GOT3 (cell line): ENCODE measurements around the gene TBC1D22A.
"Not testable (repeated sequence)": the region's sequence is repeated elsewhere in the genome, so short reads cannot be mapped to it uniquely, and the experiment has no call there.

Source experiments
- DNase-seq: peaks from one replicate; lab custom pipeline; 2025; ENCODE audit warnings: mixed read lengths; lab: John Stamatoyannopoulos, UW

Gene TBC1D22A

DNA sequence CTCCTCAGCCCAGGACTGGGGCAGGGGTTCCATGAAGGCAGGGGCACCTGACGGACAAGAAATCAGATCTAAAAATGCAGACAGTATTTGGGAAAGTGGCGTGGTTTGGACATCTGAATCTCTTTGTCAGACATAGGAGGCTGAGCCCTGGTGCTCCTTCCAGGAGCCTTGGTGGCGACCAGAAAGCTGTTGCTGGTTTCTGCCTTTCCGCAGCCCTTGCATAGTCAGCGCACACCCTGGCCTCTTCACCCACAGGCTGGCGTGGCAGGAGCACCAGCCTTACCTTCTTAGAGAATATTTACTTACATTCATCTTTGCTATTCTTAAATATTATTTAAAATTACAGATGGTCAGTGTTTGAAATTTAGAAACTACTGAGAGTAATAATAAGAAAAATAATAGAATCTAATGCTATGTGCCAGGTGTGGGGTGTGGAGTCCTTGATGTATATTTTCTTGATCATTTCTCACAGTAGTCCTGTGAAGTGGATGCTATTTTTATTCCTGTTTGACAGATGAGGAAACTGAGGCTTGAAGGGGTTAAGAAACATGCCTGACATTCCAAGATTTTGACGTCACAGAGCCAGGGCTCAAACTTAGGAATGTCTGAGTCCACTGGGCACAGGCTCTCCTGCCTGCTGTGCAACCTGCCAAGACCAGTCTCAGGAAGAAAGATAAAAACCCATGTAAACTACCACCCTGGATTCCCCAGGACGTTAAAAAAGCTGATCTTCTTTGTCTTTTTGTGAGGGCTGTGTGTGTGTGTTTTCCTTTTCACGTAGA lies 51.6 kb downstream of the TBC1D22A start:
- no peak for DNase-seq

DNA sequence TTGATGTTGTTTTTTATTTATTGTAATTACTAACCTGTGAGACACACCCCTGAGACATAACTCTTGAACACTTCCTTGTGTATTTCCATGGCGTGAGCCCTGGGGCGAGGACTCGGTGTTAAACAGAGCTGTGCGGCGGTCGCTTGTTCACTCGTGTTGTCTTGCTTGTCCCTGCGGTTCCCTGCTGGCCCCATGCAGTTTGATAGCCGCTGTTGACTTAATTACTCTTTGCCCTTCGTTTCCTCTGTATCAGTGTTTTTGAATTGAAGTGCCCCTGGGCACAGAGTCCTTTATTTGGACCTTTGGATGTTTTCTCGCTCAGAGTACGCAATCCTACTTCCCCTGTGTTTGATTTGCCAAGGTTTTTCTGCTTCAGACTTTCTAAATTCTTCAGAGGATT lies 52.7 kb downstream of the TBC1D22A start:
- no peak for DNase-seq

DNA sequence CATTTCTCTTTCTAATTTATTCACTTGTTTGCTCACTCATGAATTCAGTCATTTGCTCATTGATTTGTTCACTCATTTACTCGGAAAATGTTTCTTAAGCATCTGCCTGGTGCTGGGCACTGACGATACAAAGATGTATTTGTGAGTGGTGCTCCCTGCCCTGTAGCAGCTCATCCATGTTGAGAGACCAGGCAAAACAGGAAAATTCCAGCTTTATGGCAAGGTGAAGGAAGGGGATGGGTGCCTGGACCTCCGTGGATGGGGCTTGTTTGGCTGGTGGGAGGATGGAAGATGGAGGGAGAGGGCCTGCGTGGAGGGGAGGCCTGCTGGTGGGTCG lies 53.1 kb downstream of the TBC1D22A start:
- no peak for DNase-seq

DNA sequence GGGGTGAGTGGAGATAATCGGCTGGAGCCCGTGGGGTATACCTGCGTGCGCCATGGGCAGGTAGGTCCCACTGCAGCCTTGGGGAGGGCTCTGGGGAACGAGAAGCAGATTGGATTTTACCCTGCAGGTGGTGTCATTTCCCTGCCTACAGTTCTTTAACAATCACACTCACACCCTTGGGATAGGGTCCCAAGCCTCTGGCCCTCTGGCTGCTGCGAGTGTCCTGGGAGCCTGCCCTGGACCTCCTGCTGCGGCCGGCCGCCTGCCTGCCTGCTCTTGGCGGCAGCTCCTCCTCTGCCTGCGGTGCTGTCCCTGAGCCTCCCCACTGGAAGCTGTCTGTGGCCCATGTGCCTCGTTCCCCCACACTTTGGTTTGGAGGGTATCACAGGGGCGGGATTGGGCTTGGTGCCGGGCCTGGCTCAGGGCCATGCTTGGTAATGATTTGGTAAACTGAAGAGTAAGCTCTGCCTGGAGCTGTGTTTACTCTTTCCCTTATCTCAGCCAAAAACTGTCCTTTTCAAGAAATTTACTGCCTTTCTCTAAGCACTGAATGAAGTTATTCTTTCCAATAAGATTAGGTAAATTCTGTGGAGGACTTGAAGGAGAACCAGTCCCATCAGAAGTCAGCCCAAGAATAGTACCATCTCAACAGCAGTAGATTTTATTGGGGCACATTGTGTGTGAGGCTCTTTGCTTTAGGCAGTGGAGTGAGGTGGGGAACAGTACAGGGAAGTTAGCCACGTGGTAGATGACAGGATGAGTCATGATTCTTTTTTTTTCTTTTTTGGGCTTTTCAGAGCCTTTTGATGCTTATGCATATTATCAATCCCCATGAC lies 53.7 kb downstream of the TBC1D22A start:
- no peak for DNase-seq

DNA sequence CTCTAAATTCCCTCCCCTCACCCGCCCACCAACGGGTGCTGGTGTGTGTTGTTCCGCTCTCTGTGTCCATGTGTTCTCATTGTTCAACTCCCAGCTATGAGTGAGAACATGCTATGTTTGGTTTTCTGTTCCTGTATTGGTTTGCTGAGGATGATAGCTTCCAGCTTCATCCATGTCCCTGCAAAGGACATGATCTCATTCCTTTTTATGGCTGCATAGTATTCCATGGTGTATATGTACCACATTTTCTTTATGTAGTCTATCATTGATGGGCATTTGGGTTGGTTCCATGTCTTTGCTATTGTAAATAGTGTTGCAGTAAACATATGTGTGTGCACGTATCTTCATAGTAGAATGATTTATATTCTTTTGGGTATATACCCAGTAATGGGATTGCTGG lies 54.9 kb downstream of the TBC1D22A start:
- DNase-seq: not testable (repeated sequence)

DNA sequence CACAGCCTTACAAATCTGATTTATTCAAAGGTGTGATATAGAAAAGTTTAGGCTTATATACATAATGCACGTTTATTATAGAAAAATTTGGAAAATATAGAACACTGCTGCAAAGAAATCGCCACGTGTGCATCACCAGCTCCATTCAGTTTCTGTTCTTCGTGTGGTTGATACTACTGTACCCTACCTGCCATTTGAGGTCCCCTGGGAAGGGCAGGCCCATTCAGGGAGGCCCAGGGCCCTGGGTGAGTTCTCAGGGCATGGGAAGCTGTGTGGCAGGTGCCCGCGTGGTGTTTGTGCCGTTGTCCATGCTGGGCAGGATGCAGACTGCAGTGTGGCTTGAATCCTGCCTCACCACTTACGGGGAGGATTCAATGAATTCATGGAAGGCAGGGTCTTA lies 60.8 kb downstream of the TBC1D22A start:
- DNase-seq: no peak

DNA sequence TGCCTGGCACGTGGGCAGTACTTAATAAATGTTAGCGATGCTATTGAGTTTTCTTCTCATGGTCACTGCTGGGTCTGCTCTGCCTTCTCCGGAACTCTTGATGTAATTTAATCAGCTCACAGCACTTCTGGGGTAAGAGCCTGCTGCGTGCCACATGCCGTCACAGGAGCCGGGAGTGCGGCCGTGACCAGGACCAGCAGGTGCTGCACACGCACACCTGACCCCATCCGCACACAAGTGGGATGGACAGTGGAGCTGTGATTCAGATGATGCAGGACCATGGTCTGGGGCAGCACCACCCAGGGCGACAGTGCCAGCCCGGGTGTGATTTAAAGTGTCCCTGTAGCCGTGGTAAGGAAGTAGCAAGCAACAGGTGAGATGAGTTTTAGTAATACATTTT lies 61.2 kb downstream of the TBC1D22A start:
- DNase-seq: no peak

DNA sequence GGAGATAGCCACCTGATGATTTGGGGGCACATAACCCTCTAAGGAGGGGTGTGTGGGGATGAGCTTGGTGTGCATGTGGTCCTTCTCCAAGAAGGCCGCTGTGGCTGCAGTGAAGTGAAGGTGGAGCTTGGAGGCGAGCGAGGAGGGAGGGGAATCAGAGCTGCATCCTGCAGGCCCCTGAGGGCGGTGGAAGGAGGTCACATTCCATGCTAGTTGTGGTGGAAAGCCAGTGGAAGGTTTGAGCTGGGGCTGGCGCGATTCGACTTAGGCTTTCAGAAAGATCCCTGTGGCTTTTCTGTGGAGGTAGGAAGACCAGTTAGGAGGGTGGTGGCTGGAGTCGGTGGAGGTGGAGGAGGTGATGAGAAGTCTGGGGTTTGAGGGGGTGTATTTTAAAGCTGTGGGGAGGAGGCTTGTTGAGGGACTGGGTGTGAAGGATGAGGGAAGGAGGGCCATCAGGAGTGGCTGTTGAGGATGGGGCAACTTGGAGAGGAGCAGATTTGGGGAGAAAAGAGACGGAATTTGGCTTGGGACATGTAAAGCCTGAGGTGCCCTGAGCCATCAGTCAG lies 62.0 kb downstream of the TBC1D22A start:
- no peak for DNase-seq

DNA sequence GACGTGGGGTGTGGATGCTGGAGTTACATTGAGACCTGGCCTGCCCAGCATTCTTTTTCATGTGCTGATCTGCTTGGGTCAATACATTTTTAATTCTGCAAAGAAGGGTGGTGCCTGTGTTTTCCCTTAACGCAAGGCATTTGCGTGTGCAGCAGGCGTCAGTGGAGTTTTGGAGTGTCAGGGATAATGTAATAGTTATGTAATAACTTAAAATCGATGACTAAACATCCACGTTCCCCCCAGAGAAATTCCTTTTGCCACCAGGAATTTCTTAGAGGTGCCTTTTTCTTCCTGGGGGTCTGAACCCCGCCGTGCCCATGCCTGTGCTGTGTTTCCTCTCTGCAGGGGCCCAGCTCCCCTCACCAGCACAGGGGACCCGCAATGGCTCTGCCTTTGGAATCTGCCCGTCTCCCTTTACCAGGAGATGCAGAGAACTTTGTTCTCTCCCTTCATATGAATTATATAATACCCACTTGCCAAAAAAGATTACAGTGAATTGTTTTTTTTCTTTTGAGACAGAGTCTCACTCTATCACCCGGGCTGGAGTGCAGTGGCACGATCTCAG lies 62.6 kb downstream of the TBC1D22A start:
- DNase-seq: no peak

DNA sequence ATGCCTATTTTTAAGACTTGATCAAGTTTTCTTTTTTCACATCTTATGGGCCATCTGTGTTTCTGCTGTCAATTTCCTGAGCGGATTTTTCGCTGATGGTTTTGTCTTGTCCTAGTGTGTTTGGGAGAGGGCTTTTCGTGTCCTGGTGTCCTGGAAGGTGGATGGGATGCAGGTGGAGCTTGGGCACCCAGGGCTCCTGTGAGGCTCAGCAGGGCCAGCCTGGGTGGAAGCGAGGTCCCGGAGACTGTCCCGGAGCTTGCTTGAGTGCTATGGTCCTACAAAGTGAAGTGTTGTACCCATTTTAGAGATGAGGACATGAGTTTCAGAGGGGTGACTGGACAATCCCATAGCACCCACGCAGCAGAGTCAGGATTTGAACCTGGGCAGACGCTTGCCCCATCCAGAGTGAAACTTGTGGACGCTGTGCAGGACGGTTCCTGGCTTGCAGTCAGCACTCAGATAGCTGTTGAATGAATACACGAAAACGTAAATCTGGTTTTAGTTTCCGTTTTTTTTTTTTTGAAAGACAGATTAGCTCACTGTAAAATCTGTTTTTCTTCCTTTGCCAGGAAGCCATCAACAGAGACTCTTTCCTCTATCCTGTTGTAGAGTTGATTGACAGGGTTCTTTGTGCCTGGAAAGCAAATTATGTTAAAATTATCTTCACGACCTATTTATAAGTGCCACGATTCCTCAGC lies 64.1 kb downstream of the TBC1D22A start:
- DNase-seq: no peak

DNA sequence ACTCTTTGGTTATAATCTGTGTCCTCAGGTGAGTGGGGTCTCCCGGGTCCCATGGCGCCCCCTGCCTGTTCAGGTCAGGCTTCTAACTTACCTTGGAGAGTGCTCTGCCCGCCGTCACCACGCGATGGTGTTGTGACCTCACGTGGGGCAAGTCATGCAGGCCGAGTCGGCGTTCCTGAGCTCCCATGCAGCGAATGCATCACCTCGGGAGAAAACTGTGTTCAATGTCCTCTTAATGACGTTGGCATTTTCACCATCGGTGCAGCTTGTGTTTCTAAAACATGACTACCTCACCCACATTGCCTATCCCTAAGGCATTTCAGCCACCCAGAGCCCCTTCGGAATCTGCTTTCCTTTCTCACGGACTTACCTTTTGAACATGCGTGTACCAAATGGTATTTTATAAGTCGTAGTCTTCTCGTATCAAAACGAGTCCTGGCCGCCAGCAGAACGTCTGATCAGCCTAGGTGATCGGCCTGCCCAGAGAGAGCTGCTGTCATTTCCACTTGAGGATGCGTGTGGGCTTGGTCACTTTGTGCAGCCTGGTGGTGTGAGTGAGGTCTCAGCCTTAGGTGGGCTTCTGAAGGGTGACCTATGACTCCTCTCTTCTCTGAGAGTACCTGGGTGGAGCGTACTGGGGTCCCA lies 64.8 kb downstream of the TBC1D22A start:
- DNase-seq: no peak

DNA sequence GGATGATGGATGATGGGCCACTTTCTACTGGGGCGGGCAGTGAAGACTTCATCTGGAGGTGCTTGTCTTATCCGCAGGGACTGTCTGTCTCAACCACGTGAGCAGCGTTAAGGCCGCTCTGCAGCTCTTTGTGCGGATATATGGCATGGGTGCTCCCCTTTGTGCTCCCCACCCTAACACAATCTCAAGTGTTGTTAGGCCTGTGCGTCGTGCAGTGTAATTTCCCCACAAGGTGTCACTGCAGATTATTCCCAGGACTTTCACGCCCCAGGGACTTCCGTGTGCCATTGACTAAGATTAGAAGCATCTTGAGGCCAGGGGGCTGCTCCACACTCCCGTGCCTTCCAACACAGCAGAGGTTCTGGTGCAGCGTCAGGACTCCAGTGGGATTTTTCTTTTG lies 65.3 kb downstream of the TBC1D22A start:
- DNase-seq: no peak

DNA sequence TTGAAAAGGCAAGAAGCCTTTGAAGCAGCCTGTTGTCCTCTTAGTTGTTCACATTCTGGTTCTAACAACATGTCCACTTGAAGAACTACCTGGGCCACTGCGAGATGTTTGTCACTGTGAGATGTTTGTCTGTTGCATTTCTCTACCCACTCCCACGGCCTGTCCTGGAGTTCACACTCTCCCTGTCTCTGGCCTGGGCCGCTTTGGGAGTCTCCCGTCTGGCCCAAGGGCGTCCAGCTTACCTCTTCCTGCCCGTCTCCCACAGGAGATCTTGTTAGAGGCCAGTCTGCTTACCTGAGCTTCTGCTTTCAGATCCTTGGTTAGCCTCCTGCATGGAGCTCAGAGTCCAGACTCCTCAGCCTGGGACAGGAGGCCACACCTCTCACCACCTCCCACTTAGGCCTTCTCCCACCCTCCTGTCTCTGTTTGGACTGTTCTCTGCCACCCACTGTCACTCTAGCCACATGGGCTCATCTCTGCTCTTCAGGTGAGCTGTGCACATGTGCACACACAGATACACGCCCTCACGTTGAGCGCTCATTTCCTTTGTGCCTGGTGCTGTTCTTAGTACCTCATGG lies 66.0 kb downstream of the TBC1D22A start:
- no peak for DNase-seq

DNA sequence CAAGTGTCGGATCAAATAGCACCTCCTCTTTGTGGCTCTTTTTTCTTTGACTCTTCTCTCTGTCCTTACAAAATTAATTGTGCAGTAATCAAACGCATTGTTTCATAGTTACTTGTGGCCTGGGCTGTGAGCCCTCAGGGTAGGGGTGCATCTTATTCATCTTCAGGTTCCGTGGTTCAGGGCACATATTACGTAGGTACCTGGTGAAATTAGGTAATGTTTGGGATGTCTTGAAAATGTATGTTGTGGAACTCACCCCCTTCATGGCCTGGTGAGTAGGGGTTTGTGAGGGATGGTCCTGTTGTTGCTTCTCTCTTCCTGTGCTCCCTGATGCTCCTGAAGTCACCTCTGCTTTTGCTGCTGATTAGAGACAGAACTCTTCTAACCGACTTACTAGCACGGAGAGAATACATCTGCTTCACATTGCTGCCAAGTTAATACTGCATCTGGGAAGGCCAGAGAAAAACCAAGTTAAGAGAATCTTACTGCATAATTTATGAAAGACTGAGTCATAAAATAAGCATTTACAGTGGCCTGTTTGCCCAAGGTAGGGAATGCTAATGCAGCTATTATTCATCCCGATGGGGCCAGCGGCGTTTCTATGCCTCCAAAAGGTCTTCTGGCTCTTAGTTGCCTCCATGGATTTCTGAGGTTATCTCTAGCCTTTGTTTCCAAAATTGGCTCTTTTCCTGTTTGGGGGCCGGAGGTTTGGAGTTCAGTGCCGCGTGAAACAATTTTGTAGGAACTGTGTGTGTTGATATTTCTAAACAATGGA lies 66.9 kb downstream of the TBC1D22A start:
- no peak for DNase-seq

DNA sequence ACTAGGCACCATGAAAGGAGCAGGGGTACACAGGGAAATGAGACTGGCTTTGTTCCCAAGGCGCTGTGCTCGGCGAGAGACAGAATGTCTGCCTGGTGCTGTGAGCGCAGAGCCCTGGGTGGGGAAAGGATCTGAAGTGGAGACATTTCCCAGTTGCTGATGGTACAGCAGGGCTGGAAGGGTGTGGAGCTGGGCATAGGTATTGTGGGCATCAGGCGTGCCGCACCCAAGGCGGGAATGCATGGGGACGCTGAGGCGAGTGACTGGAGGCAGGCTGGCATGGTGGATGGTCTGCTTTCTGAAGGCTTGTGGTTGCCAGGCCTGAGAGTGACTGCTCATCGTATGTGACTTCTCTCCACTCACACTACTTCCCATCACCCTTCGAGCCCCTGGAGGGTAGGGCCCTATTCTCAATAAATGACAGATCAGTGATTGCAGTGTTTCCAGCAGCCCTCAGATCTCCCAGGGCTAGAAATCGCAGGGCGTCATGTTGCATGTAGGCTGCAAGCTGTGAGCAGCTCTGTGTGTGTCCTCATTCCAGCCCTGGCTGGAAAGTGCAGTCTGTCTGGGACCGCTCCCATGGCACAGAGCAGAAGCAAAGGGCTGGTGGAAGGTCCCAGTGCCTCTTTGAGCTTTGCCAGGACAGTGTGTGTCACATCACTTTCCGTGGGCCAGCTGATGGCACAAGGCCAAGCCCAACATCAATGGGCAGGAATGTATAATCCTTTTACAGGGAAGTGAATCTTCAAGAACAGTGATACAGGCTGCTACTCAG lies 67.7 kb downstream of the TBC1D22A start:
- DNase-seq: no peak

DNA sequence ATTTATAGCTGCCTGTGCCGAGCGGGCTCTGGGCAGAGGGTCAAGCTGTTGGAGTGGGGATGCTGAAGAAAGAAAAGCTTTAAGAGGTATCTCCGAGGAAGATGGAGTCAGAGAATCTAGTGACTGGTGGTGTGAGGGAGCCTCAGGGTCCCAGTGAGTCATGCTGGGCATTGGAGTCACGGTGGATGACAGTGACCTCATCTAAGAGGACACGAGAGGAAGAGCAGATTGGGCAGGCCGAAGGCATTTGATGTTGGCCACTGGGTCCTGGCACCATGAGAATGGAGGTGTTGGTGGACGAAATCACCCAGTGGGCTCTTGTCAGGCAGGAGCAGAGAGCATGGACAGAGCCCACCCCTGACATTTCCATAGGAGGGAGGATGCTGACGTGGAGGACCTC lies 68.4 kb downstream of the TBC1D22A start:
- DNase-seq: no peak

DNA sequence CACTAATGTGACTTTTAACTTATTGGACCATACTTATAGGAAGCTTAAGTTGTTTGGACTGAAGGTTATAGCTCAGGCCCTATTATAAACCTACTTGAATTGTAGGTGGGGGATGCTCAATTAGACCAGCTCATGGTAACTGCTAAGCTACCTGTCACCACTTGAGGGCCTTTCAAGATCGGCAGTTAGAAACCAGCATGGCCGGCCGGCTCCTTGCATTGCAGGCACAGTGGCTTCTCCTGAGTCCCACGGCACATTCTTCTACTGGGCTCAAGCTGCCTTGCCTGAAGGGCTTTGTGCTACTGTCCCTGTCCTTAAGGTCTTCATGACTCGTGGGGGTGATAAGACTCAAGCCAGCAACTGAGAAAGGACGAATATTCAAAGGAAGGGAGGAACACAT lies 70.8 kb downstream of the TBC1D22A start:
- DNase-seq: no peak

DNA sequence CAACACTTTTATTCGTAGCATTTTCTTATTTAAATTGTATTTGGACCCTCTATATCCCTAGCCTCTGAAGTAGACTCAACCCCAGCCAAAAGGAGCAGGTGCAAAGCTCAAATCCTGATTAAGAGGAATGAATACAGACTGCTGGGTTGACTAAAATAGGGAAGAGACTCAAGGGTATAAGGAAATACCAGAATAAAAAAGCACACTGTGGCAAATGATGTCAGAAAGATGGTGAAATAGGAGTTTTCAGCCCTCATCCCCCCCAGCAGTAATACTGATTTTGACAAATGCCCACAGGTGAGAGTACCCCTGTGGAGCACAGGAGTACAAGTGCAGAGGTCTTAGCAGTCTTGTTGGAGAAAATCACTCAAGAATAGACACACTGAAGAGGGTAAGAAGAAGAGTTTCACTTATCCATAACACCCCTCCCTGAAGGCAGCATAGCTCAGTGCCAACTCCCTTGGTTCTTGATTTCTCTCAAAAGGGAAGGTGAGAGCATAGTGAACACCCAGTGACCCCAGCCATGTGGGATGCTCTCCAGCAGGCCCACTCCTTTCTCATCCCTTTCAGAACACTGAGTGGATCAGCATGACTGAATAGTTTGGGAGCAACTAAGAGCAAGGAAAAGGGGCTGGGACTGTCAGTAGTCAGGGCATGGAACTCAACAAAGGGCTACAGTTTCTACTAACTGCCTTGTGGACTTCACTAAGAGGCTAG lies 71.7 kb downstream of the TBC1D22A start:
- DNase-seq: no peak

DNA sequence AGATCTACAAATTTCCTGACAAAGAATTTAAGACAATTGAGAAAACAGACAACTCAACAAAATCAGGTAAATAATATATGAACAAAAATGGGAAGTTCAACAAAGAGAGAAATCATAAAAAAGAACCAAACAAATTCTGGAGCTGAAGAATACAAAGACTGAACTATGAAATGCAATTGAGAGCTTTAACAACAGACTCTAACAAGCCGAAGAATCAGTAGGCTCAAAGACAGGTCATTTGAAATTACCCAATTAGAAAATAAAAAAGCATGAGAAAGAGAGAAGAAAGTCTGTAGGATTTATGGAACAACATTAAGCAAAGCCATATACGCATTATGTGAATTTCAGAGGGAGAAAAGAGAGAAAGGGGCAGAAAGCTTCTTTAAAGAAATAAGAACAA lies 72.8 kb downstream of the TBC1D22A start:
- DNase-seq: no peak
